Fibroblast of the aortic adventitia (primary cell): ENCODE results near the gene GPC6. TPM values are rescaled to one million over a fixed set of nuclear protein-coding genes. Genes with fewer than 3 reads are reported as not detected.

ENCODE experiments used
- DNase-seq: peaks from one replicate; pipeline ENCODE4 v3.0.0-alpha.2; 2010; ENCODE audit warnings: low read depth
- H3K4me3 ChIP-seq: 2 replicates; pipeline ENCODE4 v1.5.1; 2011; ENCODE audit warnings: low read depth, mild to moderate bottlenecking, control low read depth, low read length, moderate library complexity
- total RNA-seq: library from RNA; depleted of rRNA; stranded (reverse); fragments of >200 nt; gene quantifications from 2 replicates; pipeline ENCODE4 v1.2.3, GENCODE V29; 2012; ENCODE audit warnings: low replicate concordance
- TF ChIP-seq, protein P1 (sequence below): IDR thresholded peaks from 2 replicates; pipeline ENCODE4 v1.5.1; 2011; ENCODE audit warnings: mild to moderate bottlenecking, low read length, control low read depth, inconsistent platforms; ENCODE audit not compliant: insufficient read depth

GPC6 gene
- total RNA-seq, 1 donor = 92.6 TPM

DNA sequence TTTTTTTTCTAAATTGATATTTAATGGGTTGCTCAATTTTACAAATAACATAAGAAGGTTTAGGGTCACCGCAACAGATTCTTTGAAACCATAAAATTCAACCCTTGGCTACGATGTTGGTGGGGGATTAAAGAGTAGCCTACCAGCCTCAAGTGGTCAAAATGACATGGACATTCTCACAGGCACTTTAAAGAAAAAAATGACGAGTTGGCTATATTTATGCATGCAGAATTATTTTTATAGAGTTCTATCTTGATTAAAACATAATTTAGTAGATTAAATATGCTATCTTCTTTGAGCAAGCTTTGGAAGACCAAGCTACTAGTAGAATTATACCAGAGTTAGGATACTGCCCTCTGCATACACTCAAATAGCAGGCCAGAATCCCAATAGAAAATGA lies 959.9 kb downstream of the GPC6 start:
- DNase-seq = no peak
- H3K4me3 ChIP-seq = no peak overlapping the region
- TF ChIP-seq, protein P1, sequence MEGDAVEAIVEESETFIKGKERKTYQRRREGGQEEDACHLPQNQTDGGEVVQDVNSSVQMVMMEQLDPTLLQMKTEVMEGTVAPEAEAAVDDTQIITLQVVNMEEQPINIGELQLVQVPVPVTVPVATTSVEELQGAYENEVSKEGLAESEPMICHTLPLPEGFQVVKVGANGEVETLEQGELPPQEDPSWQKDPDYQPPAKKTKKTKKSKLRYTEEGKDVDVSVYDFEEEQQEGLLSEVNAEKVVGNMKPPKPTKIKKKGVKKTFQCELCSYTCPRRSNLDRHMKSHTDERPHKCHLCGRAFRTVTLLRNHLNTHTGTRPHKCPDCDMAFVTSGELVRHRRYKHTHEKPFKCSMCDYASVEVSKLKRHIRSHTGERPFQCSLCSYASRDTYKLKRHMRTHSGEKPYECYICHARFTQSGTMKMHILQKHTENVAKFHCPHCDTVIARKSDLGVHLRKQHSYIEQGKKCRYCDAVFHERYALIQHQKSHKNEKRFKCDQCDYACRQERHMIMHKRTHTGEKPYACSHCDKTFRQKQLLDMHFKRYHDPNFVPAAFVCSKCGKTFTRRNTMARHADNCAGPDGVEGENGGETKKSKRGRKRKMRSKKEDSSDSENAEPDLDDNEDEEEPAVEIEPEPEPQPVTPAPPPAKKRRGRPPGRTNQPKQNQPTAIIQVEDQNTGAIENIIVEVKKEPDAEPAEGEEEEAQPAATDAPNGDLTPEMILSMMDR = no peak

DNA sequence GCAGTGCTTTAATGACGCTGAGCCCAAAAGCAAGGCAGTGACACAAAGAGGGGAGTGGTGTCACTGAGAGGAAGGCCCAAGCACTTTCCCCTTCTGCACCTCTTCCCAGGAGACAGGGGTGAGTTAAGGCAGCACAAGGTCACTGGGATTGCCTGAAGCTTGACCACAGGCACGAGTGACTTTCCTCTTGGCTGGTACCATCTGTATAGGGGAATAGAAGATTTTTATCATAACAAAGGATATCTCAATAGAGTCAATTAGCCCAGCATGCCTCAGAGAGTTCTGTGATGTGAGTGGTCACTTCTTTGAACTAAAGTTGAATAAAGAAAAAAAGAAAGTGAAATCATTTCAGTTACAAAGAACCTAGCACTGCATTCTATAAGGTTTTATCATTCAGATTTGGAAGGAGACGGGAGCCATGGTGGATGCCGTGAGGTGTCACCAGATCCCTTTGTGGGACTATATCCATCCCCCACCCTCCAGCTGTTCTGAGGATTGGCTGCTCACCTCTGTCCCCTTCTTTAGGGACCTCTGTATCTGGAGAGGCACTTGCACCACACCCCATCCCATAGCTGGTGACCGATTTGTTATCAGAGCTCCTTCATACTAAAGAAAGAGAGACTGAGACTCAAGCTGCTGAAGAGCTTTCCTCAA lies 961.7 kb downstream of the GPC6 start:
- DNase-seq = no peak
- TF ChIP-seq, protein P1 = no peak
- H3K4me3 ChIP-seq = no peak overlapping the region

DNA sequence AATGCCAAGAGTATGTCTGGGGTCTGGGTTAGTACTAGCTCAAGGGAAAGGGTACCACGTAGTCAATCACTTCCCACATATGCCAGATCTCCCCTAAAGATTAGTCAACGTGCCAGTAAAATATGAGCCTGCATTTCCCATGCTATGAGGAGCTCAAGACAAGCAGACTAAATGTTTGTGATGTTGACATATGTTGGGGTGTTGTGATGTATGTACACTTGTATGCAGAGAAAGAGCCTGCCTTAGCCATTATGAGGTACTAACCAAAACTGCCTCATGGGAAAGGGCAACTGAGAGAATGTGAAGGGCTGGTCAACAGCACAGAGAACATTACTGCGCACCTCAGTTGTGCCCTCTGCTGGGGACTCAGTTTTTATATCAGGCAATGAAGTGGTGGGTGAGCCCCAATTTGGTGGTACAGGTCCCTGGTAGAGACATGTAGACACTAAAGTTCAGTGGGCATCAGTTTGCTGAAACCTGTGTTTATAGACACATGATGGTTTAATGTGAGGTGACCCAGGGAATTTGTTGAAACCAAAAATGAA lies 965.9 kb downstream of the GPC6 start:
- no peak overlapping the region for H3K4me3 ChIP-seq
- DNase-seq = peak; percentile 29
- TF ChIP-seq, protein P1 = peak; percentile 41

DNA sequence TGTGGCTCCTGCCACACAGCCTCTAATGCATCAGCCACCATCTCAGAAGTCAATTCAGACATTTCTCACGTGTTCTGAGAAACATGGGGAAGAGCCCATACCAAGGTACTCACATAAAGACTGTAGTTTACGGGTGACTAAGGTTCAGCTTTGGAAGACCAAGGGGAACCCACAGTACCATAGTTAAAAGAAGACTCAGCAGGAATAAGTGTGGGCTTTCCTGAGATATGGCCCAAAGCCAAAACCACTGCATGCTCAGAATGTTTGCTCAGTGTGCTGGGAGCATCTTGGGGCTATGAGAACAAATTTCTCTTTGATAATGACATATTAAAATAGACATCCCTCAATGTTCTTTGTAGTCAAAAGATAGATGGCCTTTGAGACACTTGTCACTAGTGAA lies 969.1 kb downstream of the GPC6 start:
- TF ChIP-seq, protein P1 = no peak
- peak; percentile 81 for DNase-seq
- H3K4me3 ChIP-seq = no peak overlapping the region

DNA sequence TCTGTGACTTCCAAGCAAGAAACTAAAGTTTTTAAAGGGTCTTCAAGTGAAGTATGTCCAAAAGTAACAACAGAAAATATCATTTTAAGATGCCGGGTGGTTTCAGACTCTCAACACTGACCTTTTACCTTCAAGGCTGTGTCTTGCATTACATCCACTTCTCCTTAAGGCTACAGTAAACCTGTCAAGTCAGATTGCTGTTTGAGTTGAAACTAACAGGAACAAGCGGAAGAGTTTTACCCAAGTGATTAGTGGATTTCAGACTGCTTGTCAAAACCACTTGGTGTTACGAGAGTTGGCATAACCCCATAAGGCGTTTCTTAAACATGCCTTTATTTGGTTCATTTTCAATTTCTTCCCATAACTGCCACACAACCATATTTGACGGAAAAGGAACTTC lies 969.8 kb downstream of the GPC6 start:
- TF ChIP-seq, protein P1 = no peak
- DNase-seq = no peak
- no peak overlapping the region for H3K4me3 ChIP-seq

DNA sequence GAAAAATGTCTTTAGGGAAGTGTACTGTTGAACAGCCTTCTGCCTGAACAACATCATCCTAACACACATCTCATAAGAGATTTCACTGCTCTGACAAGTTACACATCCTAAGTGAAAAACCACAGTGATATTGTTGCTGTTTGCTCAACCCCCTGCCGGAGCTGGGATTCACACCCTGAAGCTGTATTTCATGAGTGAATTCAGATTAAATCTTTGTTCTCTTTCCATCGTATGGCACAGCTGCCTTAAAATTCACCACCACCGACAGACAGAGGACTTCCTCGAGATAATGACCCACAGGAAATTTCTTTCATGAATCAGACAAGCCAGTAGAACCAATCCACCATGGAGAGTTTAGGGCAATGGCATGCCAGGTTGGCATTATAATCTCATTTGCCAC lies 972.1 kb downstream of the GPC6 start:
- H3K4me3 ChIP-seq = no peak overlapping the region
- no peak for DNase-seq
- TF ChIP-seq, protein P1 = no peak

GRCh38 chr13:94199135-94199534 lies 972.5 kb downstream of the GPC6 start:
- TF ChIP-seq, protein P1 = no peak
- no peak overlapping the region for H3K4me3 ChIP-seq
- DNase-seq = no peak
